ENCODE measurements around the gene EXPH5.
"Not testable (repeated sequence)": the region's sequence is repeated elsewhere in the genome, so short reads cannot be mapped to it uniquely, and the experiment has no call there.

Gene EXPH5

DNA sequence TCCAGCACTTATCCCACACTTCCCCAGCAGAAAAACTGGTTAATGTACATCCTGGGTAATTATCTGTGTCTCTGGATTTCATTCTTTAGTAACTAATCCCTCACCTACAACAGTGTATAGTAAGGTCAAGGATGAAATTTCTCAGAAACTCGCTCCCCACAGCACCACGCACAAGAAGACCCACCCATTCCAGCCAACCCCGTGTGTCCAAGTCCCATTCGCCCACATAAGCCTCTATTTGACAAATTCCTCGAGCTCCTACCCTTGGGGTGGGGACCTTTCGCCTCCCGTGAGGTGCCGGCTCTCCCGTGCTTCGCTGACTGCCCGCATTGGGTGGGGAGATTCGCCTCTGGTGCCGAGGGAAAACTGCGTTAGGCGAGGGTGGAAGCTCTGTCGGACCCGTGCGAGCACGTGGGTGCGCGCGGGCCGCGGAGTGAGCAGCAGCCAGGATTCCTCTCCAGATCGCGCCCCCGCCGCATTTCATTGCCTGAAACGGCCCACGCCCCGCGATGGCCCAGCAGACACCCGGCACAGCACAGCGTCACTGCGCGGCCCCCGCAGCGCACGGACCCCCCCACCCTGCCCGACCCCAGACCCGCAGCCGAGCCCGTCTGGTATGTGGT lies 866 bp downstream of the EXPH5 start:
- peak overlapping the region; percentile 65 for H3K4me3 ChIP-seq (ENCODE audit: low read depth, low read length)
- TF ChIP-seq, protein P1, sequence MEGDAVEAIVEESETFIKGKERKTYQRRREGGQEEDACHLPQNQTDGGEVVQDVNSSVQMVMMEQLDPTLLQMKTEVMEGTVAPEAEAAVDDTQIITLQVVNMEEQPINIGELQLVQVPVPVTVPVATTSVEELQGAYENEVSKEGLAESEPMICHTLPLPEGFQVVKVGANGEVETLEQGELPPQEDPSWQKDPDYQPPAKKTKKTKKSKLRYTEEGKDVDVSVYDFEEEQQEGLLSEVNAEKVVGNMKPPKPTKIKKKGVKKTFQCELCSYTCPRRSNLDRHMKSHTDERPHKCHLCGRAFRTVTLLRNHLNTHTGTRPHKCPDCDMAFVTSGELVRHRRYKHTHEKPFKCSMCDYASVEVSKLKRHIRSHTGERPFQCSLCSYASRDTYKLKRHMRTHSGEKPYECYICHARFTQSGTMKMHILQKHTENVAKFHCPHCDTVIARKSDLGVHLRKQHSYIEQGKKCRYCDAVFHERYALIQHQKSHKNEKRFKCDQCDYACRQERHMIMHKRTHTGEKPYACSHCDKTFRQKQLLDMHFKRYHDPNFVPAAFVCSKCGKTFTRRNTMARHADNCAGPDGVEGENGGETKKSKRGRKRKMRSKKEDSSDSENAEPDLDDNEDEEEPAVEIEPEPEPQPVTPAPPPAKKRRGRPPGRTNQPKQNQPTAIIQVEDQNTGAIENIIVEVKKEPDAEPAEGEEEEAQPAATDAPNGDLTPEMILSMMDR (conservative IDR thresholded peaks at IDR 0.05; ENCODE audit: low read depth, low read length): no peak
- DNase-seq (ENCODE audit: low read depth): no peak

DNA sequence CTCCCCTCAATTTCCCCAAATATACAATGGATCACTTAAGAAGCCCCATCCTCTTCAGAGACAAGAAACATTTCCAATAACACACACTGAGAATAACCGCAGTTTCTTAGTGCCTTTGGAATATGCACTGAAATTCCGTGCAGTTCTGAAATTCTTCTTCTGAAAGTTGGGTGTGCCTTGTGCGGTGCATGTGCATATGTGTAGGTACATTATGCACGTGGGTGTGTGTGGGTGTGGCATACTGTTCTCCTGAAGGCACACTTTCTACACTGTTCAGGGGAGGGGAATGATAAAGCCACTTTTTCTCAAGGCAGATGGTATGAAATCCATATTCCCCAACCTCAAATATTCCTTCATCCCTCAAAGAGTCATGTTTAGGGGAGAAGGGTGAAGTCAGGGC lies 1.7 kb downstream of the EXPH5 start:
- TF ChIP-seq, protein P1 (conservative IDR thresholded peaks at IDR 0.05; ENCODE audit: low read depth, low read length): no peak
- no peak for DNase-seq (ENCODE audit: low read depth)
- H3K4me3 ChIP-seq (ENCODE audit: low read depth, low read length): no peak overlapping the region

DNA sequence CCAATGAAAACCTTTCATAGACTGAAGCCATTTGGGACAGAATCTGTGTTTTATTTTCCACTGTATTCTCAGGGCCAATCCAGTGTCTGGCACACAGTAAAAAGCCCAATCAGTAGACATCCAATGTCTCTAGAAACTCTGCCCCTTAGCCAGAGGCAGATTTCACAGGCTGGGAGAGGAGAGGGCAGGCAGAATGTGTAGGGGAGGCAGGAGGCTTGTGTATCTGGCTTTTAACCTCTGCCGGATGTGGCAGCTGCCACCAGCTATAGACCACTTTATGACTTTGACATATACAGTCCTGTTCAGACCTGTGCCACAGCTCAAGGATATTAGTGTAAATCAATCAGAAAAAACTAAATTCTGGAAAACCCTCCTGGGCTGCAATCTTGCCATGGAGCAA lies 4.4 kb downstream of the EXPH5 start:
- DNase-seq (ENCODE audit: low read depth): no peak
- H3K4me3 ChIP-seq (ENCODE audit: low read depth, low read length): no peak overlapping the region
- TF ChIP-seq, protein P1 (conservative IDR thresholded peaks at IDR 0.05; ENCODE audit: low read depth, low read length): no peak

GRCh38 chr11:108588287-108588686 lies 5.3 kb downstream of the EXPH5 start:
- TF ChIP-seq, protein P1 (conservative IDR thresholded peaks at IDR 0.05; ENCODE audit: low read depth, low read length): no peak
- DNase-seq (ENCODE audit: low read depth): no peak
- no peak overlapping the region for H3K4me3 ChIP-seq (ENCODE audit: low read depth, low read length)

- TF ChIP-seq, protein P1 (conservative IDR thresholded peaks at IDR 0.05; ENCODE audit: low read depth, low read length): no peak
Observed at GRCh38 chr11:108587109-108587508, 6.5 kb downstream of the EXPH5 start.

GRCh38 chr11:108586600-108586999 lies 7.0 kb downstream of the EXPH5 start:
- H3K4me3 ChIP-seq (ENCODE audit: low read depth, low read length): no peak overlapping the region
- TF ChIP-seq, protein P1 (conservative IDR thresholded peaks at IDR 0.05; ENCODE audit: low read depth, low read length): no peak
- no peak for DNase-seq (ENCODE audit: low read depth)

More at GRCh38 chr11:108587109-108587508, 6.5 kb downstream of the EXPH5 start:
- no peak for DNase-seq (ENCODE audit: low read depth)
- no peak overlapping the region for H3K4me3 ChIP-seq (ENCODE audit: low read depth, low read length)

DNA sequence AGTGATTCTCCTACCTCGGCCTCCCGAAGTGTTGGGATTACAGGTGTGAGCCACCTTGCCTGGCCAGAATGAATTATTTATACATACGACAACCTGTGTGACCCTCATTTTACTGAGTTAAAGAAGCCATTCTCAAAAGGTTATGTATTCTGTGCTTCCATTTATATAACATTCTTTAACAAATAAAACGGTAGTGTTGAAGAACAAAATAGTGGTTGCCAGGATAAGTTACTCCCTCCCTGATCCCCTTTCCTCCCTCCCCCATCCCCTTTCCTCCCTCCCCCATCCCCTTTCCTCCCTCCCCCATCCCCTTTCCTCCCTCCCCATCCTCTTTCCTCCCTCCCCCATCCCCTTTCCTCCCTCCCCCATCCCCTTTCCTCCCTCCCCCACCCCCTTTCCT lies 7.4 kb downstream of the EXPH5 start:
- H3K4me3 ChIP-seq (ENCODE audit: low read depth, low read length); DNase-seq (ENCODE audit: low read depth): not testable (repeated sequence)
